Measurements from ENCODE around the gene MACROD2.

DNA sequence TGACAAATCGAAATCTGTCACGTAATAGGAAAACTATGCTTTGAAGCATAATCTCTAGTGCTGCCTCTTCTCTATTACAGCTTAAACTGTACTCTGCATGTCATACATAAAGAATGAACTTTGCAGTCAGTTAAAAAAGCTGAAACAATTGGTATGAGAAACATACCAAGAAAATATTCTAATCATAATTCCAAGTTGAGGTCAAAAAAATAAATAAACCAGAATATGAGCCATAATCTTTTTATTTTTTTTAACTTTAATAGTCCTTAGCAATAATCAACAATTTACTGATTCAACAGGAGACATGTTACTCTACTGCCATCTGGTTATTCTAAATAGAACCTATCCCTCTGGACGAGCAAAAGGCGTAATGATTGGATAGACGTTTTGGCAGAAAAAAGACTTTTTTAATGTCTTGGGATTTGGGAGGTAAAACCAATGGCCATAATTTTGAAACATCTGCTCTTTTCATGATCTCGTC lies 566.5 kb downstream of the MACROD2 start:
- TF ChIP-seq CTCF (IDR thresholded peaks at IDR 0.05; ENCODE audit: insufficient read depth, low read depth, low read length) (no peak), EZH2 (IDR thresholded peaks at IDR 0.05; ENCODE audit: insufficient read depth, low read length) (no peak)
